ENCODE measurements around the gene C1orf116. TPM values are rescaled to one million over a fixed set of nuclear protein-coding genes. Genes with fewer than 3 reads are reported as not detected.

The C1orf116 gene
- total RNA-seq, 1 experiment from 2014 or later, result 36.7 TPM

DNA sequence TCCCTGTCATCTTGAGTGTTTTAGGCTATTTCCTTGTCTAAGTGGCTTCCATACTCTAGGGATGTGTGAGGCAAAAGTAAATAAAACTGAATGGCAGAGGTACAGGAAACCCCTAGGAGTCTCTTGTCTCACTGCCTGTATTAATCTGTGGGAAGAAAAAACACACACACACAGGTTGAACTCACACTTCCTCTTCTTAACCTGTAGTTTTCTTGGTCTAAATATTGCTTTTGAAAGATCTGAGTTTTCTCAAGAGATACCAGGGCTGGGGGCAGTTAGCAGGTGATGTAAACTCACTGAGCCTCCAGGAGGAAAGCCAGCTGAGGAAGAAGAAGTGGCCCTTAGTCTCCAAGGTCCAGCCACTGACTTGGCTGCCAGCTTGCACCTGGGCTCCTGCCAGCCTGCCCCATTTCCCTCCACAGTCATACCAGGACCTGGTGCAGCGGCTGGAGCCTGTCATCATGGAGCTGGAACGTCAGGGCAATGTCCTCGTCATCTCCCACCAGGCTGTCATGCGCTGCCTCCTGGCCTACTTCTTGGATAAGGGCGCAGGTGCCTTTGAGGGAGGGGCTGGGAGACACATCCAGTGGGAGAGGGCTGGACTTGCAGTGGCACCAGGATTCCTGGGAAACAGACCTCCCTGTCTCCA lies 37.4 kb upstream of the C1orf116 start:
- POLR2A ChIA-PET (ENCODE audit: unreplicated experiment), result no interaction called here

GRCh38 chr1:207069061-207069460 lies 36.5 kb upstream of the C1orf116 start:
- peaks cover 4% of the 10 kb centered on the region for H3K36me3 ChIP-seq (ENCODE audit: low read depth)
- CTCF ChIA-PET, result interaction anchor here (0.7 kb wide), 1 partner anchor 10 kb away, joined by 4 read pairs; no protein-coding TSS in a partner anchor

More for the DNA sequence above, 37.4 kb upstream of the C1orf116 start:
- intact Hi-C loops (cut with micrococcal nuclease; ENCODE audit: unreplicated experiment), result no loop called here
- Histone ChIP-seq H3F3A (ENCODE audit: insufficient read depth, low read depth) (no peaks in the 10 kb centered on the region), H3K36me3 (ENCODE audit: low read depth) (peaks cover 2% of the 10 kb centered on the region), H3K9me3 (ENCODE audit: insufficient read depth, low read depth) (no peaks in the 10 kb centered on the region), H3K4me2 (no peak overlapping the region), H2AFZ (no peak overlapping the region), H3K79me2 (ENCODE audit: low read depth) (no peaks in the 10 kb centered on the region), H3K9me2 (ENCODE audit: insufficient read depth) (no peaks in the 10 kb centered on the region), H4K20me1 (ENCODE audit: insufficient read depth) (no peaks in the 10 kb centered on the region), H3K27me3 (ENCODE audit: insufficient read depth, low read depth) (no peaks in the 10 kb centered on the region), H3K4me1 (replicated peaks; ENCODE audit: insufficient read depth) (no peaks in the 10 kb centered on the region), H3K27ac (no peak overlapping the region), H3K4me3 (no peak overlapping the region)
- CTCF ChIA-PET, result no interaction called here
- no peak for DNase-seq
- BruUV-seq (replicated peaks), result no TSS peak
- TF ChIP-seq EZH2 (IDR thresholded peaks at IDR 0.05; ENCODE audit: low read depth), result no peak
- TF ChIP-seq, protein P1, sequence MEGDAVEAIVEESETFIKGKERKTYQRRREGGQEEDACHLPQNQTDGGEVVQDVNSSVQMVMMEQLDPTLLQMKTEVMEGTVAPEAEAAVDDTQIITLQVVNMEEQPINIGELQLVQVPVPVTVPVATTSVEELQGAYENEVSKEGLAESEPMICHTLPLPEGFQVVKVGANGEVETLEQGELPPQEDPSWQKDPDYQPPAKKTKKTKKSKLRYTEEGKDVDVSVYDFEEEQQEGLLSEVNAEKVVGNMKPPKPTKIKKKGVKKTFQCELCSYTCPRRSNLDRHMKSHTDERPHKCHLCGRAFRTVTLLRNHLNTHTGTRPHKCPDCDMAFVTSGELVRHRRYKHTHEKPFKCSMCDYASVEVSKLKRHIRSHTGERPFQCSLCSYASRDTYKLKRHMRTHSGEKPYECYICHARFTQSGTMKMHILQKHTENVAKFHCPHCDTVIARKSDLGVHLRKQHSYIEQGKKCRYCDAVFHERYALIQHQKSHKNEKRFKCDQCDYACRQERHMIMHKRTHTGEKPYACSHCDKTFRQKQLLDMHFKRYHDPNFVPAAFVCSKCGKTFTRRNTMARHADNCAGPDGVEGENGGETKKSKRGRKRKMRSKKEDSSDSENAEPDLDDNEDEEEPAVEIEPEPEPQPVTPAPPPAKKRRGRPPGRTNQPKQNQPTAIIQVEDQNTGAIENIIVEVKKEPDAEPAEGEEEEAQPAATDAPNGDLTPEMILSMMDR (conservative IDR thresholded peaks at IDR 0.05), result no peak

DNA sequence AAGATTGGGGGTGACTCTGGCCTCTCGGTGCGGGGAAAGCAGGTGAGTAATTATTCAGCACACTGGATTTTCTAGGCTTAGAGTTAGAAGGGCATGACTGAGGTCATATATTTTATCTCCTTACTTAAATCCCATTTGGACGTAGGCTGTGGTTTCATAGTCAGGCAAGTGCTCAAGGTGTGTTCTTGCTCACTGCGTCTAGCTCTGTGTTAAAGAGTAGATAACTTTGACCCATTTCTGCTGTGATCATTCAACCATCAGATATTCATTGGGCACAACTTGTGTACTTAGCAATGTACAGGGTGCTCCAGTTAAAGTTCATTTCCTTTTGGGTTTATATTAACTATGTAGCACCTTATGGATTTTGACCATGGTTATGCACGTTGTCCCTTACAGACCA lies 35.1 kb upstream of the C1orf116 start:
- no TSS peak for BruUV-seq (replicated peaks)
- DNase-seq, result no peak
- intact Hi-C loops (cut with micrococcal nuclease; ENCODE audit: unreplicated experiment), result no loop called here
- Histone ChIP-seq H3K36me3 (ENCODE audit: low read depth) (peaks cover 6% of the 10 kb centered on the region), H3F3A (ENCODE audit: insufficient read depth, low read depth) (no peaks in the 10 kb centered on the region), H3K4me1 (replicated peaks; ENCODE audit: insufficient read depth) (no peaks in the 10 kb centered on the region), H3K4me2 (no peak overlapping the region), H4K20me1 (ENCODE audit: insufficient read depth) (no peaks in the 10 kb centered on the region), H3K79me2 (ENCODE audit: low read depth) (no peaks in the 10 kb centered on the region), H3K9me3 (ENCODE audit: insufficient read depth, low read depth) (no peaks in the 10 kb centered on the region), H3K27ac (no peak overlapping the region), H3K4me3 (no peak overlapping the region), H3K9me2 (ENCODE audit: insufficient read depth) (no peaks in the 10 kb centered on the region), H3K27me3 (ENCODE audit: insufficient read depth, low read depth) (no peaks in the 10 kb centered on the region), H2AFZ (no peak overlapping the region)
- ChIA-PET POLR2A (ENCODE audit: unreplicated experiment) (no interaction called here), CTCF (interaction anchor here (1.1 kb wide), 1 partner anchor 85 kb away, joined by 10 read pairs; no protein-coding TSS in a partner anchor)
- no peak for TF ChIP-seq EZH2 (IDR thresholded peaks at IDR 0.05; ENCODE audit: low read depth)
- TF ChIP-seq, protein P1 (conservative IDR thresholded peaks at IDR 0.05), result no peak

More at GRCh38 chr1:207069061-207069460, 36.5 kb upstream of the C1orf116 start:
- Histone ChIP-seq H3K9me2 (ENCODE audit: insufficient read depth) (no peaks in the 10 kb centered on the region), H3F3A (ENCODE audit: insufficient read depth, low read depth) (no peaks in the 10 kb centered on the region), H3K9me3 (ENCODE audit: insufficient read depth, low read depth) (no peaks in the 10 kb centered on the region), H3K27me3 (ENCODE audit: insufficient read depth, low read depth) (no peaks in the 10 kb centered on the region), H3K4me1 (replicated peaks; ENCODE audit: insufficient read depth) (no peaks in the 10 kb centered on the region), H3K4me2 (no peak overlapping the region), H3K27ac (no peak overlapping the region), H2AFZ (no peak overlapping the region), H3K79me2 (ENCODE audit: low read depth) (no peaks in the 10 kb centered on the region), H4K20me1 (ENCODE audit: insufficient read depth) (no peaks in the 10 kb centered on the region), H3K4me3 (no peak overlapping the region)
- TF ChIP-seq, protein P1 (conservative IDR thresholded peaks at IDR 0.05), result no peak
- no peak for TF ChIP-seq EZH2 (IDR thresholded peaks at IDR 0.05; ENCODE audit: low read depth)
- POLR2A ChIA-PET (ENCODE audit: unreplicated experiment), result interaction anchor here (0.6 kb wide), 1 partner anchor 496 kb away, joined by 3 read pairs; no protein-coding TSS in a partner anchor
- intact Hi-C loops (cut with micrococcal nuclease; ENCODE audit: unreplicated experiment), result no loop called here
- BruUV-seq (replicated peaks), result no TSS peak
- no peak for DNase-seq
